Peyer's patch (tissue), 4 donors: Measurements from ENCODE around the gene NIP7.

Experiments
- CTCF ChIP-seq, 6 experiments: fragments of 450-650 bp in 4 of 6; fragments of 200-600 bp in 2 of 6; sonication (generic) in 1 of 6; IDR thresholded peaks; one replicate each; pipeline ENCODE4 v1.5.1; 2017 to 2019; ENCODE audit warnings: antibody characterized with exemption in 6 of 6, mild to moderate bottlenecking in 3 of 6, moderate library complexity in 1 of 6
- POLR2A ChIP-seq, 2 donors: fragments of 450-650 bp; IDR thresholded peaks; one replicate each; pipeline ENCODE4 v1.5.1; 2017; ENCODE audit warnings: antibody characterized with exemption in 2 of 2, mild to moderate bottlenecking in 2 of 2, moderate library complexity in 2 of 2

GRCh38 chr16:69325784-69326171, 13.8 kb upstream of the NIP7 start:
- no peak for TF ChIP-seq CTCF (IDR thresholded peaks at IDR 0.05)
- TF ChIP-seq POLR2A (IDR thresholded peaks at IDR 0.05) = no peak
